GM12878 (cell line): ENCODE results near the gene SLC35A4. TPM values are rescaled to one million over a fixed set of nuclear protein-coding genes. Genes with fewer than 3 reads are reported as not detected.

Source experiments
- BHLHE40 ChIP-seq, 2 experiments: fragments of 450-650 bp in 1 of 2; IDR thresholded peaks; 2 replicates each; pipeline ENCODE4 v1.6.1; 2011 to 2017; ENCODE audit warnings: low read depth in 2 of 2, borderline replicate concordance in 1 of 2, improper control_type of control experiment in 1 of 2, low read length in 1 of 2, mild to moderate bottlenecking in 1 of 2
- BMI1 ChIP-seq: fragments of 450-650 bp; IDR thresholded peaks from 2 replicates; pipeline ENCODE4 v1.6.1; 2016; ENCODE audit warnings: mild to moderate bottlenecking, moderate library complexity, borderline replicate concordance
- EP300 ChIP-seq, 2 experiments: fragments of 150-350 bp in 1 of 2; IDR thresholded peaks; 2 replicates each; pipeline ENCODE4 v1.6.1; 2011 to 2012; ENCODE audit warnings: low read depth in 2 of 2, low read length in 2 of 2, borderline replicate concordance in 1 of 2, improper control_type of control experiment in 1 of 2, inconsistent platforms in 1 of 2; ENCODE audit not compliant: control insufficient read depth in 1 of 2
- IRF4 ChIP-seq: IDR thresholded peaks from 2 replicates; pipeline ENCODE4 v1.6.1; 2011; ENCODE audit warnings: low read depth, low read length
- KDM1A ChIP-seq: fragments of 200-600 bp; sonication (generic); IDR thresholded peaks from 2 replicates; pipeline ENCODE4 v1.6.1; 2016; ENCODE audit warnings: borderline replicate concordance
- MXI1 ChIP-seq: fragments of 150-350 bp; IDR thresholded peaks from 2 replicates; pipeline ENCODE4 v1.6.1; 2011; ENCODE audit warnings: low read depth, mild to moderate bottlenecking, inconsistent platforms, low read length, improper control_type of control experiment
- RFX5 ChIP-seq: IDR thresholded peaks from 2 replicates; pipeline ENCODE4 v1.6.1; 2011; ENCODE audit warnings: low read depth, low read length, improper control_type of control experiment
- SMARCA5 ChIP-seq: fragments of 450-650 bp; IDR thresholded peaks from 2 replicates; pipeline ENCODE4 v1.6.1; 2017; ENCODE audit warnings: mild to moderate bottlenecking
- SUZ12 ChIP-seq: fragments of 200-600 bp; sonication (generic); IDR thresholded peaks from one replicate; pipeline ENCODE4 v1.6.1; 2018; ENCODE audit warnings: antibody characterized with exemption, mild to moderate bottlenecking; ENCODE audit not compliant: unreplicated experiment
- TCF12 ChIP-seq: IDR thresholded peaks from 2 replicates; pipeline ENCODE4 v1.6.1; 2011; ENCODE audit warnings: low read depth, mild to moderate bottlenecking, low read length
- TCF7 ChIP-seq: IDR thresholded peaks from 2 replicates; pipeline ENCODE4 v1.6.1; 2014; ENCODE audit warnings: antibody characterized with exemption, borderline replicate concordance
- ZNF384 ChIP-seq: IDR thresholded peaks from 2 replicates; pipeline ENCODE4 v1.6.1; 2012; ENCODE audit warnings: low read depth, mild to moderate bottlenecking, low read length, improper control_type of control experiment, borderline replicate concordance
- polyA plus RNA-seq, 11 experiments: library from polyadenylated mRNA; depleted of rRNA in 4 of 11; unstranded in 6 of 11; stranded (reverse) in 5 of 11; fragments of >200 nt; fragmentation: Nextera tagmentation in 4 of 11; fragmentation: Illumina TruSeq in 1 of 11; extraction: Ambion mirVana in 4 of 11; extraction: Trizol in 1 of 11; gene quantifications; 1 replicate in 1 of 11; 2 replicates in 10 of 11; pipeline versions ENCODE4 v1.2.1 to v1.2.3, GENCODE V29; 2011 to 2016; ENCODE audit warnings: inconsistent platforms in 2 of 11, missing spikeins in 2 of 11, low read depth in 1 of 11
- total RNA-seq, 4 experiments: library from RNA; depleted of rRNA in 3 of 4; stranded (reverse); fragments of >200 nt in 3 of 4; fragmentation: Illumina TruSeq in 1 of 4; extraction: Trizol in 1 of 4; gene quantifications; 2 replicates each; pipeline versions ENCODE4 v1.2.1 to v1.2.3, GENCODE V29; 2013 to 2021
- TF ChIP-seq, protein P1 (sequence below): fragments of 450-650 bp; IDR thresholded peaks from 2 replicates; pipeline ENCODE4 v1.6.1; 2016; ENCODE audit warnings: mild to moderate bottlenecking
- TF ChIP-seq, protein P2 (sequence below): fragments of 450-650 bp; IDR thresholded peaks from 2 replicates; pipeline ENCODE4 v1.6.1; 2017; ENCODE audit warnings: borderline replicate concordance
- TF ChIP-seq, protein P3 (sequence below): IDR thresholded peaks from 2 replicates; pipeline ENCODE4 v1.6.1; 2012; ENCODE audit warnings: low read depth, low read length, improper control_type of control experiment

The SLC35A4 gene
- total and polyA plus RNA-seq, 10 of the 15 experiments (the other 5 are each of a cell fraction or from before 2014, with no cell fraction given) = 23.8 to 167 (median 114) TPM

DNA sequence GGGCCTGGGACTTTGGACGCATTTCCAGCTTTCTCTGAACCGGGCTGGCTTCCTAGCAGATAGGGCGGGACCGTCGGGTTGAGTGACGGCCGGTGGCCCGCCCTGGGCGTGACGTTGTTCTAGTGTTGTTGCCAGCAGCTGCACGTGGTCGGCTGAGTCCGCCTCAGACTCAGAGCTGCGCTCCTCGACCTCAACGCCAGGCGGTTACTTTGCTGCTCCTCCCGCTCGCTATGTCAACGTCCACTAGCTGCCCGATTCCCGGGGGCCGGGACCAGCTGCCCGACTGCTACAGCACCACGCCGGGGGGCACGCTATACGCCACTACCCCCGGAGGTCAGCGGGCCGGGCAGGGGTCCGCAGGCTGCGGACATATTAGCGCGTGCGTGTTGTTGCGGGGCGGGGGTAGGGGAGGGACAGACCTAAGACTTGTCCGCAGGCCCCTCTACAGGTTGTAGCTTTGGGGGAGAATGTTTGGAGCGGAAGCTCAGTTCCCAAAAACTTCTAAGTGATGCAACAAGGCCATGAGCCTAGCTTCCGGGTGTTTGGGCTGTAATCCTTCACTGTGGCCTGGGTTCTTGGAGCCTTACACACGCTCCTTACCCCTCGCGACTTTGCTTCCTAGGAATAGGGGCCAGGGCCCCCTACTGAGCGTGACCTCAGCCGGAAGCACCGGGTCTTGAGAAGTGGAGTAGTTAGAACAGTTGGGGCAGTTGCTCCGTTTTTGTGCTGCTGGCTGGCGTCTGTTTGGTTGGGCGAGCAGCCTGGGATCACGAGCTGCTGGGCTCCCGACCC is 16.9 kb upstream of the SLC35A4 start, which contains the start of gene EIF4EBP3 (continued):
- TF ChIP-seq ZNF384 (no peak), RFX5 (peak; percentile 78; the same call in 1 of the 2 replicates), BMI1 (no peak), EP300 (IDR thresholded peaks at IDR 0.05; ENCODE audit: borderline replicate concordance in 1 of 2, control insufficient read depth in 1 of 2, low read depth in 2 of 2, low read length in 2 of 2) (no peak), TCF12 (0 out of 2 replicates have a peak, but pooled peaks have one; percentile 33), TCF7 (no peak), SUZ12 (no peak), IRF4 (no peak), MXI1 (peak; percentile 92), SMARCA5 (no peak), KDM1A (no peak), BHLHE40 (IDR thresholded peaks at IDR 0.05; ENCODE audit: borderline replicate concordance in 1 of 2, low read depth in 2 of 2, low read length in 1 of 2) (peak; percentile 65 to 83; a peak in 3 of 4 replicates)
- TF ChIP-seq, protein P1, sequence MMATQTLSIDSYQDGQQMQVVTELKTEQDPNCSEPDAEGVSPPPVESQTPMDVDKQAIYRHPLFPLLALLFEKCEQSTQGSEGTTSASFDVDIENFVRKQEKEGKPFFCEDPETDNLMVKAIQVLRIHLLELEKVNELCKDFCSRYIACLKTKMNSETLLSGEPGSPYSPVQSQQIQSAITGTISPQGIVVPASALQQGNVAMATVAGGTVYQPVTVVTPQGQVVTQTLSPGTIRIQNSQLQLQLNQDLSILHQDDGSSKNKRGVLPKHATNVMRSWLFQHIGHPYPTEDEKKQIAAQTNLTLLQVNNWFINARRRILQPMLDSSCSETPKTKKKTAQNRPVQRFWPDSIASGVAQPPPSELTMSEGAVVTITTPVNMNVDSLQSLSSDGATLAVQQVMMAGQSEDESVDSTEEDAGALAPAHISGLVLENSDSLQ = peak; percentile 99
- TF ChIP-seq, protein P2, sequence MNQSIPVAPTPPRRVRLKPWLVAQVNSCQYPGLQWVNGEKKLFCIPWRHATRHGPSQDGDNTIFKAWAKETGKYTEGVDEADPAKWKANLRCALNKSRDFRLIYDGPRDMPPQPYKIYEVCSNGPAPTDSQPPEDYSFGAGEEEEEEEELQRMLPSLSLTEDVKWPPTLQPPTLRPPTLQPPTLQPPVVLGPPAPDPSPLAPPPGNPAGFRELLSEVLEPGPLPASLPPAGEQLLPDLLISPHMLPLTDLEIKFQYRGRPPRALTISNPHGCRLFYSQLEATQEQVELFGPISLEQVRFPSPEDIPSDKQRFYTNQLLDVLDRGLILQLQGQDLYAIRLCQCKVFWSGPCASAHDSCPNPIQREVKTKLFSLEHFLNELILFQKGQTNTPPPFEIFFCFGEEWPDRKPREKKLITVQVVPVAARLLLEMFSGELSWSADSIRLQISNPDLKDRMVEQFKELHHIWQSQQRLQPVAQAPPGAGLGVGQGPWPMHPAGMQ = no peak
- TF ChIP-seq, protein P3, sequence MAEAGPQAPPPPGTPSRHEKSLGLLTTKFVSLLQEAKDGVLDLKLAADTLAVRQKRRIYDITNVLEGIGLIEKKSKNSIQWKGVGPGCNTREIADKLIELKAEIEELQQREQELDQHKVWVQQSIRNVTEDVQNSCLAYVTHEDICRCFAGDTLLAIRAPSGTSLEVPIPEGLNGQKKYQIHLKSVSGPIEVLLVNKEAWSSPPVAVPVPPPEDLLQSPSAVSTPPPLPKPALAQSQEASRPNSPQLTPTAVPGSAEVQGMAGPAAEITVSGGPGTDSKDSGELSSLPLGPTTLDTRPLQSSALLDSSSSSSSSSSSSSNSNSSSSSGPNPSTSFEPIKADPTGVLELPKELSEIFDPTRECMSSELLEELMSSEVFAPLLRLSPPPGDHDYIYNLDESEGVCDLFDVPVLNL = no peak
